Activated naive CD4-positive, alpha-beta T cell treated with Interleukin-2 at 50 U/mL for 16 hours (primary cell): ENCODE measurements around the gene JMJD8.

Experiments used
- DNase-seq: peaks from one replicate; pipeline ENCODE4 v3.0.0-alpha.2; 2020

The JMJD8 gene

DNA sequence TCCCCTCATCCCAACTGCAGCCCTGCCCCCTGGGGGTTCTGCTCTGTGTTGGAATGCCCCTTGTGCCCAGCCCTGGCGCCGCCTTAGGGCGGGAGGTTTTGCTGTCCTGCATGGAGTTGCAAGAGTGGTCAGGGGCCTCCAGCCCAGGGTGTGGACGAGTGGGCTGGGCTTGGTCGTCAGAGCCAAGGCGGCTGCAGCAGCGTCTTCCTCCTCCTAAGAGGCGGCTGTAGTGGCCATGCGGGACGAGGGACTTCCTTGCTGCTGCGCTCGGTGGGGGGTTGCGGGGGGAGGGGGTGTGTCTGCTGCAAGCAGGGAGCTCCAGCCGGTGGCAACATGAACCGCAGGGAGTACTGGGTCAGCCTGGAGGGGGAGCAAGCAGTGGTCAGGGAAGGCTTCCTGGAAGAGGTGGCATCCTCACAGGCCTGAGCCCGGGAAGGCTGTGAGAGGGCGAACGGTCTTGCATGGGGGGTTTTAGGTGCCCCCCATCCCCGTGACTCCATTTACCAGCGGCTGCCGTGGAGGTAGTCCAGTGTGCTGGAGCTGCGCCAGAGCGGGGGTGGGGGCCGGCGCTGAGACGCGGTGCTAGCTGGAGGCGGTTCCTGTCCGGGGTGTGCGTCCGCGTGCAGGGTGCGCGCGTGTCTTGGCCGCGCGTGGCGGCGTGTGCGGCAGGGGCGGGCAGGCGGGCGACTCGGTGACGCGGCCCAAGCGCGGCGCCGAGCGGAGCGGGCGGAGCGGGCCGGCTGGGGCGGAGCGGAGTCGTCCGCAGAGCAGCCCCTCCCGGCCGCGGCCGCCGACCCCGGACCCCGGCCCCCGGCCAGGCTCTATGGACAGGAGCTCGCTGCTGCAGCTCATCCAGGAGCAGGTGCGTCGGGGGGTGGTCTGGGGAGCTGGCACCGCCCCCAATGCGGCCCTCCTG is 8.9 kb downstream of the JMJD8 start, which contains the start of gene RHBDL1:
Gene RHBDL1, plus strand, starts transcription at position 704 of the 916 bp plus-strand sequence. Its CDS starts 120 bp downstream, at position 824.
- peak; percentile 25 for DNase-seq

DNA sequence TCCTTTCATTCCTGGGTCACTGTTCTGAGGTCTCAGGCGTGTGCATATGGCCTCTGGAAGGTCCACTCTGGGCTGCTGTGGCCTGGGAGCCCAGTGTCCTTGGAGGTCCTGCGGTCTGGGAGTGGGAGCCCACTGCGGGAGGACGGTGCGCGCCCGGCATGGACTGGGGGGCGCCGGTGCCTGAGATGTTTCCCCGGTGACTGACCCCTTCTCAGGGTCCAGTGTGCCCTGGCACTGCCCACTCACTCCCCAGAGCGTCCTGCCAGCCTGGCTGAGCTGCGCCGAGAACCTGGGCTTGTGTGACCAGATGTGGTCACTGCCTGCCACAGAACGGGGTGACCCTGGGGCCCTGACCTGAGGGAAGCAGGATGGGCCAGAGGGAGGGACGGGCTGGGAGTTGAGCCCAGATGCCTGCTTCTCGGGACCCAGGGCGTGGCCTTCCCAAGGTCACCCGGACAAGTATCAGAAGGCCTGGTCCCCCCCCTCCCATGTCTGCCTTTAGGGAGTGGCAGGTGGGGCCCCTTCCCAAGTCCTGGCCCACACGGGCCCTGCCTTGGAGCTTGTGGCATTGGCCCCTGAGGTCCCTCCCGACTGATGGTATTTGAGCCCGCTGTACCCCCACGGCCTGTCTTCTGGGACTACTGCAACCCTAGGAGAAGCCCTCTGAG is 9.8 kb downstream of the JMJD8 start:
- no peak for DNase-seq

- DNase-seq, result no peak
Measured at GRCh38 chr16:673399-673991, 10.6 kb downstream of the JMJD8 start.

- DNase-seq, result no peak
Measured at GRCh38 chr16:672851-673250, 11.3 kb downstream of the JMJD8 start.

- no peak for DNase-seq
Measured at GRCh38 chr16:672371-672770, 11.8 kb downstream of the JMJD8 start.

DNA sequence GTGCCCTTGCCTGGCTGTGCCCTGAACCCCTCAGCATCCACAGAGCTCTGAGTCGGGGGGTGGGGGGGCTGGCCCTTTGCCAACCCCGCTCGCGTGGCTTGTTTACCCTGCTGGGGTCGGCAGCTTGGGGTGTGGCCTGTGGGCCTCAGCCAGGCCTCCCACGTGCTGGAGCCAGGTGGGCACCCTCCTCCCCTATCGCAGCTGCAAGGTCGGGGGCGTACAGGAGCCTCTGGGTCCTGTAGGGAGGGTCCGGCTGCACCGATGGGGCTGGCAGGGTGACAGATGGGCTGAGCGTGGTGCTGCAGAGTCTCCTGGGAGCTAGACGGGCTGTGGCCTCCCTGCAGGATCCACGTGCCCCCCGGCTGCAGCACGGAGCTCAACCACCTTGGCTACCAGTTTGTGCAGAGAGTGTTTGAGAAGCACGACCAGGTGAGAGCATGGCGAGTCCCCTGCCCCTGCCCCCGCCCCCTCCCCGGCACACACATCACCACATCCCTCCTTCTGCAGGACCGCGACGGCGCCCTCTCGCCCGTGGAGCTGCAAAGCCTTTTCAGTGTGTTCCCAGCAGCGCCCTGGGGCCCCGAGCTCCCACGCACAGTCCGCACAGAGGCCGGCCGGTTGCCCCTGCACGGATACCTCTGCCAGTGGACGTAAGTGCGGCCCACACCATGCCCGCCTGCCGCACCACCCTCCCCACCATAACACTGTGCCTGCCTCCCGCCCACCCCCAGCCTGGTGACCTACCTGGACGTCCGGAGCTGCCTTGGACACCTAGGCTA is 12.6 kb downstream of the JMJD8 start:
- DNase-seq, result no peak

- no peak for DNase-seq
Measured at GRCh38 chr16:670485-671352, 13.4 kb downstream of the JMJD8 start.

- DNase-seq, result no peak
Measured at GRCh38 chr16:669666-670065, 14.5 kb downstream of the JMJD8 start.

GRCh38 chr16:668519-669171 is 15.5 kb downstream of the JMJD8 start:
- DNase-seq, result no peak

DNA sequence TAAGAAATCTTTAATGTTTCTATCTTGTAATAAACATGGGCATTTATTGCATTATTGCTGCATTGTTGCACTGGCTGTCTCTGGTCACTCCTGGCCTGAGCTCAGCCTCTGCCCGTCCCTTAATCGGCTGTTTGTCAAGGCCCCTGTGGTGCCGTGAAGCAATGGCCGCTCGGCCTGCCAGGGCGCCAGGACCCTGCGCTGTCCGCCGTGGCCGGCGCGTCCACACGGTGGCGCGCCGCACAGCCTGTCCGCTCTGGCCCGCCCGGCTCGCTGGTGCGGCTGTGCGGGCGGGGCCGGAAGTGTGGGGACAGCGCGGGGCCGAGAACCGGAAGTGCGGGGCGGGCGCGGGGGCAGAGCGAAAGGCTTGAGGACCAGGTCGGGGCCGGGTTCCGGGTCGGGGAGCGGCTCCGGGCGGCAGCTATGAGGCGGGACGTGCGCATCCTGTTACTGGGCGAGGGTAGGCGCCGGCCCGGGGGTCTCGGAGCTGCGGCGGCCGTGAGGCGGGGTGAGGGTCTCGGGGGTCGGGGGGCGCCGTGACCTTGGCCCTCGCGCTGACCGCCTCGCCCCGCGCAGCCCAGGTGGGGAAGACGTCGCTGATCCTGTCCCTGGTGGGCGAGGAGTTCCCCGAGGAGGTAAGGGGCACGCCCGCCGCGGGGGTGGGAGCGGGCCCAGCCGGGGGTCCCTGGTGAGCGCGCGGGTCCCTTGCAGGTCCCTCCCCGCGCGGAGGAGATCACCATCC is 16.2 kb downstream of the JMJD8 start, which contains the start of gene RHOT2:
Gene RHOT2, plus strand, starts transcription at position 353 of the 739 bp plus-strand sequence. Its CDS starts 68 bp downstream, at position 421.
- peak; percentile 94 for DNase-seq

- DNase-seq, result no peak
Measured at GRCh38 chr16:667113-667779, 16.9 kb downstream of the JMJD8 start.

GRCh38 chr16:666572-666971 is 17.6 kb downstream of the JMJD8 start:
- no peak for DNase-seq

DNA sequence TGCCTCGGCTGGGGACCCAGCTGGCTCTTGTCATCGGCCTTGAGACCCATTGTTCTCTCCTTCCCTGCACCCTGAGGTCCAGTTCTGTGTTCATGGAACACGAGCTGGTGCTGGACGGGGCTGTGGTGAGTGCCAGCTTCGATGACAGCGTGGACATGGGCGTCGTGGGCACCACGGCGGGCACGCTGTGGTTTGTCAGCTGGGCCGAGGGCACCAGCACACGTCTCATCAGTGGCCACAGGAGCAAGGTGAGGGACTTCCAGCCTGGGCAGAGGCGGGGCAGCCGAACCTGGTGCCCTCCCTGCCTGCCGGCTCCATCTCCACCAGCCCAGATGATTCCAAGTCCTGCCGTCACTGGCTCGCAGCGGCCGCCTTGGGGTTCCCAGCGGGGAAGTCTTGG is 21.5 kb downstream of the JMJD8 start:
- DNase-seq, result no peak

DNA sequence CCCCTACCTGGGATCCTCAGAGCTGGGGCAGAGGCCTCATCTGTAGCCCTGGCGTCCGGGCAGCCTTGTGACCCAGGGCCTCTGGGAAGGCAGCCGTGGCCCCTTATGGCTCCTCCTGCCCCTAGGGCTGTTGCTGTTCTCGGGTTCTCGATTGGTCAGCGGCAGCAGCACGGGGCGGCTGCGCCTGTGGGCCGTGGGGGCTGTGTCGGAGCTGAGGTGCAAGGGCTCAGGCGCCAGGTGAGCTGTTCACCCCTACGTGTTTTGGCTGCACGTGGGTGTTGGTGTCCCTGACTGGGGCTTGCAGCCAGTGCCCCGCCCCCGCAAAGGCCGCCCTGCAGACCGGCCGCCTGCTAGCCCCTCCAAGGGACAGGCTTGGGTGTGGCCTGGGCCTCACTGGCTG is 22.0 kb downstream of the JMJD8 start:
- DNase-seq, result no peak

GRCh38 chr16:661184-661821 is 22.8 kb downstream of the JMJD8 start:
- no peak for DNase-seq

GRCh38 chr16:660459-661183 is 23.5 kb downstream of the JMJD8 start:
- DNase-seq, result peak; percentile 66

GRCh38 chr16:660132-660458 is 24.0 kb downstream of the JMJD8 start:
- DNase-seq, result no peak

- DNase-seq, result no peak
Measured at GRCh38 chr16:659618-660017, 24.5 kb downstream of the JMJD8 start.
